DOHH2 (cell line): ENCODE data around the gene MEF2A.

Source experiments
- EZH2phosphoT487 ChIP-seq: fragments of 200-600 bp; sonication (generic); IDR thresholded peaks from 2 replicates; pipeline ENCODE4 v1.6.1; 2017; ENCODE audit warnings: borderline replicate concordance, mild to moderate bottlenecking, antibody characterized with exemption, low read length, moderate library complexity, mixed read lengths
- TF ChIP-seq, protein P1 (sequence below): fragments of 200-600 bp; sonication (generic); IDR thresholded peaks from one replicate; pipeline ENCODE4 v1.5.1; 2014; ENCODE audit warnings: antibody characterized with exemption, mild to moderate bottlenecking, low read depth, low read length; ENCODE audit not compliant: poor library complexity, severe bottlenecking

DNA sequence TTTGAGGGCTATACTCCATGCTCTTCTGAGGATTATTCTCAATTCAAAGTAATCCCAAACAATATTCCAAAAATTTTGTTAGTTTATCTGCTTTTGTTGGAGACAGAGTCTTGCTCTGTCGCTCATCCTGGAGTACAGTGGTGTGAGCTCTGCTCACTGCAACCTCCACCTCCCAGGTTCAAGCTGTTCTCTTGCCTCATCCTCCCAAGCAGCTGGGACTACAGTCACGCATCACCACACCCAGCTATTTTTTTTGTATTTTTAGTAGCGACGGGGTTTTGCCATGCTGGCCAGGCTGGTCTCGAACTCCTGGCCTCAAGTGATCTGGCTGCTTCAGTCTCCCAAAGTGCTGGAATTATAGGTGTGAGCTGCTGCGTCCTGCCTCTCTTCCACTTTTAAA lies 39.1 kb downstream of the MEF2A start:
- TF ChIP-seq, protein P1, sequence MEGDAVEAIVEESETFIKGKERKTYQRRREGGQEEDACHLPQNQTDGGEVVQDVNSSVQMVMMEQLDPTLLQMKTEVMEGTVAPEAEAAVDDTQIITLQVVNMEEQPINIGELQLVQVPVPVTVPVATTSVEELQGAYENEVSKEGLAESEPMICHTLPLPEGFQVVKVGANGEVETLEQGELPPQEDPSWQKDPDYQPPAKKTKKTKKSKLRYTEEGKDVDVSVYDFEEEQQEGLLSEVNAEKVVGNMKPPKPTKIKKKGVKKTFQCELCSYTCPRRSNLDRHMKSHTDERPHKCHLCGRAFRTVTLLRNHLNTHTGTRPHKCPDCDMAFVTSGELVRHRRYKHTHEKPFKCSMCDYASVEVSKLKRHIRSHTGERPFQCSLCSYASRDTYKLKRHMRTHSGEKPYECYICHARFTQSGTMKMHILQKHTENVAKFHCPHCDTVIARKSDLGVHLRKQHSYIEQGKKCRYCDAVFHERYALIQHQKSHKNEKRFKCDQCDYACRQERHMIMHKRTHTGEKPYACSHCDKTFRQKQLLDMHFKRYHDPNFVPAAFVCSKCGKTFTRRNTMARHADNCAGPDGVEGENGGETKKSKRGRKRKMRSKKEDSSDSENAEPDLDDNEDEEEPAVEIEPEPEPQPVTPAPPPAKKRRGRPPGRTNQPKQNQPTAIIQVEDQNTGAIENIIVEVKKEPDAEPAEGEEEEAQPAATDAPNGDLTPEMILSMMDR: no peak
- no peak for TF ChIP-seq EZH2phosphoT487
